ENCODE data around the gene RALB.

Gene RALB

GRCh38 chr2:120312076-120312475 lies 59.4 kb downstream of the RALB start:
- Histone ChIP-seq H3K9me3 (no peaks in the 10 kb centered on the region), H3K27me3 (no peaks in the 10 kb centered on the region), H3K27ac (no peak overlapping the region), H3K4me3 (ENCODE audit: low read depth in 1 of 2, low read length in 1 of 2) (no peak overlapping the region), H3K4me1 (ENCODE audit: control insufficient read depth in 1 of 2, insufficient read depth in 1 of 2, low read depth in 1 of 2, low read length in 1 of 2) (peaks cover 23 to 27% of the 10 kb centered on the region in 2 experiments), H3K36me3 (no peaks in the 10 kb centered on the region)
- TF ChIP-seq CTCF (IDR thresholded peaks at IDR 0.05), result no peak

DNA sequence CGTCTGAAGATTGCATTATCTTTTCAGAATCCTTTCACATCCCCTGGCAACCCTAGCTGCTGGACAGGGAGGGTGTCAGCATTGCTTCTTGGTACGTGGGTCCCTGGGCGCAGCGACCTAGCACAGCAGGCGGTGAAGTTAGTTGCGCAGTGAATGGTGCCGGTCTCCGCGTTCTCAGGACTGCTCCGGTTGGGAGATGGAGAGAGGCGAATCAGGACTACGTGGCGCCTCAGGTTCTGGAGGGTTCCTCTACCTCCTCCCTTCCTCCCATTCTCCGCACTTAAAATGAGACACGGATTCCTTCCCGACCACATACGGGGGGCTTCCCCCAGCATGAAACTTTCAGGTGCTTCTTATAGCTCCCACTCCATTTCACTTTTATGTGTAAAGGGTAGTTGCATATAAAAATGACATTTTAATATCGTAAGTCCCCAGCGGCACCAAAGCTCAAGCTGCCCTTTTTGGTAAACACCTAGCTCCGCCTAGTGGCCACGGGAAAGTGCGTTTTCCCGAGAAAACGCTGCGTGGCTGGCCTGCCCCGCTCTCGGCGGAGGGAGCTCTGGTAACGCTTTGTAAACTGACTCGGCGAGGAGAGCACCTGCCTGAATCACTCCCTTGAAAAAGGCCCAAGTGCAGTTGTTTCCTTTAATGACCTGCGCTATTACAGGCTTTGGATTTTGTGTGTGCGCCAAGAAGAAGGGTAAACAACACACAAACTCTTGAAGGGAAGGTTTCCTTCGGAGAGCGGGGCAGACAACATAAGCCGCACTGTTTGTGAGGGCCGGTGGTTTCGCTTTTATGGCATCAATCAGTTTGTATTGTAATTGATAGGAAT lies 60.4 kb downstream of the RALB start:
- TF ChIP-seq CTCF (IDR thresholded peaks at IDR 0.05), result peak; percentile 75
- peak overlapping the region; percentile 29 for H3K27ac ChIP-seq

DNA sequence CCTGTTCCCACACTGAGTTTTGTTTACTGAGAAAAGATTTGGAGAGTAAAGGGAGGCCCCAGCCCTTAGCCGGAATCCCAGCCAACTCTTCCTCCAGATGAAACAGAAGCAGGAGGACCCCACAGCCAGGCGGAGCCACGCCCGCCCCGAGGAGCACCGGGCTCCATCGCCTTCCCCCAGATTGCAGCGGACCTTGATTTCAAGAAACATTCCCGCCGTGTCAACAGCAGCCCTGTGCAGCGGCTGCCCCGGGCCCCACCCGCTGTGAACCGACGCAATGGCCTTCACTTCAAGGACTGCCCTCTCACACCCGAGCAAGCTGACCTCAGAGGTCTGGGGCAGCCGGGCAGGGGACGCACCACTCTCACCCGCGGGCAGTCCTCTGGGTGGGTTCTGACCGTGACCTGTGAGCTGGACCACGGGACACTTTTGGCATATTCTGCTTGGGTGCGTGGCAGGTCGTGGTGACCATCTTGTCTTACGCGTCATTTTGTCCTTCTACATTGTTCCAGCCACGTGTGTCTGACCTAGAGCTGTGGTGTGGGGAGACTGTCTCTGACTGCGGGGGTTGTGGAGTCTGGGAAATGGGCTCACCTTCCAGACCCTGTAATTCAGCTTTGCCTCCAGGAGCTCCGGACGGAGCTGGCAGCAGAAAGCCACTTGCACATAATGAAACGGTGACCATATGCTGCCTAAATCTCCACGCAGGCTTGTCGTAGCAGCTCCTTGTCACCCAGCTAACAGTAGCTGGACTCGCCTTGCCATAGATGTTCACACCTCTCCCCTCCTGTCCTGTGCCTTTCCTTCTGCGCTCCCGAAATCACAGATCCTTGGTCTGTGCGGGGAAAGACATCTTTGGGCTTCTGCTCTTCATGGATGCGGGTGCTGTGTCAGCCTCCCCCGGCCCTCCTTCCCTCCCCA lies 61.3 kb downstream of the RALB start:
- Histone ChIP-seq H3K4me1 (ENCODE audit: control insufficient read depth in 1 of 2, insufficient read depth in 1 of 2, low read depth in 1 of 2, low read length in 1 of 2) (peaks cover 33 to 38% of the 10 kb centered on the region in 2 experiments), H3K27me3 (no peaks in the 10 kb centered on the region), H3K27ac (no peak overlapping the region), H3K4me3 (ENCODE audit: low read depth in 1 of 2, low read length in 1 of 2) (peak overlapping the region; percentile 44 to 53), H3K9me3 (no peaks in the 10 kb centered on the region), H3K36me3 (no peaks in the 10 kb centered on the region)
- no peak for TF ChIP-seq CTCF (IDR thresholded peaks at IDR 0.05)

More for the DNA sequence above, 60.4 kb downstream of the RALB start:
- peak overlapping the region; percentile 44 to 53 for H3K4me3 ChIP-seq (ENCODE audit: low read depth in 1 of 2, low read length in 1 of 2)
- H3K4me1 ChIP-seq (ENCODE audit: control insufficient read depth in 1 of 2, insufficient read depth in 1 of 2, low read depth in 1 of 2, low read length in 1 of 2), result peaks cover 24 to 30% of the 10 kb centered on the region in 2 experiments
- H3K9me3 ChIP-seq, result no peaks in the 10 kb centered on the region
- no peaks in the 10 kb centered on the region for H3K27me3 ChIP-seq
- no peaks in the 10 kb centered on the region for H3K36me3 ChIP-seq

GRCh38 chr2:120314690-120315366 lies 62.2 kb downstream of the RALB start:
- TF ChIP-seq CTCF (IDR thresholded peaks at IDR 0.05), result no peak
- H3K36me3 ChIP-seq, result no peaks in the 10 kb centered on the region
- H3K27me3 ChIP-seq, result no peaks in the 10 kb centered on the region
- H3K4me1 ChIP-seq (ENCODE audit: control insufficient read depth in 1 of 2, insufficient read depth in 1 of 2, low read depth in 1 of 2, low read length in 1 of 2), result peaks cover 42 to 47% of the 10 kb centered on the region in 2 experiments
- H3K27ac ChIP-seq, result no peak overlapping the region
- no peak overlapping the region for H3K4me3 ChIP-seq (ENCODE audit: low read depth in 1 of 2, low read length in 1 of 2)
- no peaks in the 10 kb centered on the region for H3K9me3 ChIP-seq

GRCh38 chr2:120315367-120316033 lies 62.8 kb downstream of the RALB start:
- Histone ChIP-seq H3K4me3 (ENCODE audit: low read depth in 1 of 2, low read length in 1 of 2) (no peak overlapping the region), H3K27ac (no peak overlapping the region), H3K36me3 (no peaks in the 10 kb centered on the region), H3K4me1 (ENCODE audit: control insufficient read depth in 1 of 2, insufficient read depth in 1 of 2, low read depth in 1 of 2, low read length in 1 of 2) (peaks cover 48 to 54% of the 10 kb centered on the region in 2 experiments), H3K9me3 (no peaks in the 10 kb centered on the region), H3K27me3 (no peaks in the 10 kb centered on the region)
- TF ChIP-seq CTCF (IDR thresholded peaks at IDR 0.05), result no peak
